GM19023 (cell line): ENCODE measurements around the gene BIN1.

Source experiments
- ATAC-seq: cut with Tn5 transposase; IDR thresholded peaks from one replicate; pipeline ENCODE4 v1.9.1; 2021; ENCODE audit warnings: mild to moderate bottlenecking, moderate library complexity; ENCODE audit not compliant: unreplicated experiment

BIN1 gene

GRCh38 chr2:127048969-127049897 lies 57.7 kb downstream of the BIN1 start:
- no peak for ATAC-seq

GRCh38 chr2:127048618-127048935 lies 58.4 kb downstream of the BIN1 start:
- ATAC-seq: no peak

- ATAC-seq: no peak
These were observed 59.0 kb downstream of the BIN1 start for GRCh38 chr2:127047716-127048617.

GRCh38 chr2:127047054-127047453 lies 59.9 kb downstream of the BIN1 start:
- ATAC-seq: no peak

GRCh38 chr2:127046579-127046978 lies 60.4 kb downstream of the BIN1 start:
- ATAC-seq: no peak

GRCh38 chr2:127045792-127046501 lies 61.0 kb downstream of the BIN1 start:
- ATAC-seq: no peak

GRCh38 chr2:127044977-127045661 lies 61.8 kb downstream of the BIN1 start:
- ATAC-seq: no peak

GRCh38 chr2:127044165-127044718 lies 62.7 kb downstream of the BIN1 start:
- no peak for ATAC-seq

GRCh38 chr2:127043367-127044164 lies 63.4 kb downstream of the BIN1 start:
- no peak for ATAC-seq

- no peak for ATAC-seq
These were observed 65.5 kb downstream of the BIN1 start for GRCh38 chr2:127041259-127041970.

- no peak for ATAC-seq
These were observed 66.8 kb downstream of the BIN1 start for GRCh38 chr2:127040169-127040568.

- peak; percentile 57 for ATAC-seq
These were observed 67.4 kb downstream of the BIN1 start for GRCh38 chr2:127039387-127040031.

GRCh38 chr2:127037476-127037875 lies 69.5 kb downstream of the BIN1 start:
- no peak for ATAC-seq

- ATAC-seq: peak; percentile 59
These were observed 71.9 kb downstream of the BIN1 start for GRCh38 chr2:127034883-127035611.

GRCh38 chr2:127034051-127034450 lies 72.9 kb downstream of the BIN1 start:
- no peak for ATAC-seq

GRCh38 chr2:127032621-127033020 lies 74.3 kb downstream of the BIN1 start:
- no peak for ATAC-seq

GRCh38 chr2:127029350-127030051 lies 77.5 kb downstream of the BIN1 start:
- no peak for ATAC-seq
